Panc1 (cell line): Measurements from ENCODE around the gene PCIF1. TPM values are rescaled to one million over a fixed set of nuclear protein-coding genes. Genes with fewer than 3 reads are reported as not detected.
A peak's percentile ranks its signal among the peaks of the same experiment; 100 is the strongest.

Experiments
- ATAC-seq: fragments of 200-7000 bp; cut with Tn5 transposase; 2 replicates; pipeline ENCODE4 v1.9.1; 2020; ENCODE audit warnings: mild to moderate bottlenecking, moderate library complexity
- BruUV-seq: library from RNA; stranded (reverse); fragments of 400-500 nt; replicated peaks from 2 replicates; lab custom pipeline; 2021; lab: Mats Ljungman, UMichigan
- CTCF ChIA-PET: fragments of 300-600 bp; sonication (Branson Sonifier 250); formaldehyde crosslinking; loops from one replicate; lab custom pipeline; 2022; ENCODE audit warnings: antibody characterized with exemption; lab: Charles Lee
- POLR2A ChIA-PET: fragments of 300-600 bp; sonication (Branson Sonifier 250); formaldehyde crosslinking; loops from one replicate; lab custom pipeline; 2022; ENCODE audit warnings: antibody characterized with exemption; lab: Charles Lee
- DNase-seq: peaks from one replicate; pipeline ENCODE4 v3.0.0-alpha.2; 2010; ENCODE audit warnings: low read depth, low spot score
- H3K27ac ChIP-seq: 2 replicates; pipeline ENCODE4 v1.5.1; 2011; ENCODE audit warnings: mild to moderate bottlenecking, low read length, inconsistent platforms
- H3K27me3 ChIP-seq: fragments of 200-500 bp; sonication (Bioruptor generic); 2 replicates; pipeline ENCODE4 v1.6.0; 2014; ENCODE audit warnings: low read length, inconsistent platforms; ENCODE audit not compliant: control insufficient read depth, insufficient read depth
- H3K36me3 ChIP-seq: fragments of 200-500 bp; sonication (Bioruptor generic); 2 replicates; pipeline ENCODE4 v1.5.1; 2014; ENCODE audit warnings: inconsistent platforms, mild to moderate bottlenecking, low read length, moderate library complexity; ENCODE audit not compliant: control insufficient read depth, insufficient read depth
- H3K4me1 ChIP-seq: 2 replicates; pipeline ENCODE4 v1.5.1; 2011; ENCODE audit warnings: inconsistent platforms, mild to moderate bottlenecking, low read length, moderate library complexity; ENCODE audit not compliant: control insufficient read depth, insufficient read depth
- H3K4me3 ChIP-seq, 2 experiments: 2 replicates each; pipeline ENCODE4 v1.5.1; 2011 to 2012; ENCODE audit warnings: low read depth in 2 of 2, low read length in 2 of 2, mild to moderate bottlenecking in 2 of 2, inconsistent platforms in 1 of 2, moderate library complexity in 1 of 2
- H3K9me3 ChIP-seq: fragments of 200-500 bp; sonication (Bioruptor generic); 2 replicates; pipeline ENCODE4 v1.5.1; 2014; ENCODE audit warnings: low read depth, mild to moderate bottlenecking, inconsistent platforms, low read length, moderate library complexity; ENCODE audit not compliant: control insufficient read depth, insufficient read depth
- POLR2AphosphoS5 ChIP-seq: IDR thresholded peaks from 2 replicates; pipeline ENCODE4 v1.6.1; 2012; ENCODE audit warnings: mild to moderate bottlenecking, low read depth, low read length, moderate library complexity
- REST ChIP-seq, 2 experiments: IDR thresholded peaks; 2 replicates each; pipeline ENCODE4 v1.6.1; 2011 to 2012; ENCODE audit warnings: low read depth in 2 of 2, control low read depth in 1 of 2, low read length in 1 of 2, mild to moderate bottlenecking in 1 of 2, moderate library complexity in 1 of 2; ENCODE audit not compliant: insufficient read depth in 1 of 2
- SIN3A ChIP-seq: IDR thresholded peaks from 2 replicates; pipeline ENCODE4 v1.6.1; 2012; ENCODE audit warnings: low read depth, mild to moderate bottlenecking, low read length, moderate library complexity, borderline replicate concordance; ENCODE audit not compliant: insufficient read depth
- TCF7L2 ChIP-seq: IDR thresholded peaks from 2 replicates; pipeline ENCODE4 v1.6.1; 2011; ENCODE audit warnings: mild to moderate bottlenecking, low read depth, low read length, inconsistent platforms
- in situ Hi-C: cut with HindIII; loops from 2 replicates; pipeline ENCODE4 v1.10.0; 2016; ENCODE audit warnings: low sequenced_read_pairs, low pct_unique_long_range_greater_than_20kb
- intact Hi-C: fragments of 100-400 bp; cut with micrococcal nuclease; formaldehyde crosslinking; loops from one replicate; pipeline ENCODE4 v1.10.0; 2022; ENCODE audit not compliant: unreplicated experiment
- total RNA-seq: library from RNA; stranded (reverse); gene quantifications from one replicate; pipeline ENCODE4 v1.2.1, GENCODE V29; 2021; ENCODE audit not compliant: unreplicated experiment
- TF ChIP-seq, protein P1 (sequence below): fragments of 450-650 bp; IDR thresholded peaks from 2 replicates; pipeline ENCODE4 v1.5.1; 2017; ENCODE audit warnings: mild to moderate bottlenecking

PCIF1 gene
- total RNA-seq, 1 experiment from 2014 or later: 24.6 TPM

- no peak for TF ChIP-seq POLR2AphosphoS5
- no peak for TF ChIP-seq SIN3A
- no peak for TF ChIP-seq REST (IDR thresholded peaks at IDR 0.05; ENCODE audit: insufficient read depth in 1 of 2, low read depth in 2 of 2, low read length in 1 of 2)
- TF ChIP-seq TCF7L2: no peak; the same call in 1 of the 2 replicates
- TF ChIP-seq, protein P1, sequence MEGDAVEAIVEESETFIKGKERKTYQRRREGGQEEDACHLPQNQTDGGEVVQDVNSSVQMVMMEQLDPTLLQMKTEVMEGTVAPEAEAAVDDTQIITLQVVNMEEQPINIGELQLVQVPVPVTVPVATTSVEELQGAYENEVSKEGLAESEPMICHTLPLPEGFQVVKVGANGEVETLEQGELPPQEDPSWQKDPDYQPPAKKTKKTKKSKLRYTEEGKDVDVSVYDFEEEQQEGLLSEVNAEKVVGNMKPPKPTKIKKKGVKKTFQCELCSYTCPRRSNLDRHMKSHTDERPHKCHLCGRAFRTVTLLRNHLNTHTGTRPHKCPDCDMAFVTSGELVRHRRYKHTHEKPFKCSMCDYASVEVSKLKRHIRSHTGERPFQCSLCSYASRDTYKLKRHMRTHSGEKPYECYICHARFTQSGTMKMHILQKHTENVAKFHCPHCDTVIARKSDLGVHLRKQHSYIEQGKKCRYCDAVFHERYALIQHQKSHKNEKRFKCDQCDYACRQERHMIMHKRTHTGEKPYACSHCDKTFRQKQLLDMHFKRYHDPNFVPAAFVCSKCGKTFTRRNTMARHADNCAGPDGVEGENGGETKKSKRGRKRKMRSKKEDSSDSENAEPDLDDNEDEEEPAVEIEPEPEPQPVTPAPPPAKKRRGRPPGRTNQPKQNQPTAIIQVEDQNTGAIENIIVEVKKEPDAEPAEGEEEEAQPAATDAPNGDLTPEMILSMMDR: no peak
- Histone ChIP-seq H3K27me3 (no peaks in the 10 kb centered on the region), H3K4me3 (peak overlapping the region; percentile 77 to 99), H3K4me1 (peaks cover 12% of the 10 kb centered on the region), H3K27ac (peak overlapping the region; percentile 90), H3K9me3 (no peaks in the 10 kb centered on the region), H3K36me3 (no peaks in the 10 kb centered on the region; the same call in 1 of the 2 replicates)
- intact Hi-C loops: no loop called here
- peak; percentile 17 for ATAC-seq
- DNase-seq: no peak
- in situ Hi-C loops: no loop called here
- ChIA-PET POLR2A (interaction anchor here (0.5 to 0.8 kb wide), 8 partner anchors 14 to 465 kb away, joined by 3 to 14 read pairs (median 7); no protein-coding TSS in a partner anchor), CTCF (no interaction called here)
- BruUV-seq: TSS peak; percentile 92
Measured at GRCh38 chr20:45935416-45936046, 1.0 kb downstream of the PCIF1 start.

DNA sequence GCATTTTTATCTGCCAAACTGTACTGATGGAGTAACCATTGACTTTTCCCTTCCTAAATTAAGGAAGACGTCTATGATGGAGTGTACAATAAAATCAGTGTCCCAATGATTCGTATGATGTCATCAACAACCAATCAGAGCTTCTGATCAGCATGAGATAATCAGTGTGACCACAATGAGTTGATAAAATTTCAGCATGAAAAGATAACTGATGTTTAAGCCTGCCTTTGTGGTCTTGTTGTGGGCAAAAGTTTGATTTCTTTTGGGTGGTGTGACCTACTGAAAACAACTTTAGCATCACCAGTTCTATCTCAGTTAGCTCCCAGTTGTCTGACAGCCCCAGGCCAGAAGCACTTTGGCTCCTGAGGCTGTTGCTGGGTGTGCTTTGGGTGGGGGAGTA is 3.3 kb downstream of the PCIF1 start:
- intact Hi-C loops: no loop called here

More for the DNA sequence above, 3.3 kb downstream of the PCIF1 start:
- TF ChIP-seq POLR2AphosphoS5: no peak
- TF ChIP-seq SIN3A: no peak
- no peak for TF ChIP-seq REST (IDR thresholded peaks at IDR 0.05; ENCODE audit: insufficient read depth in 1 of 2, low read depth in 2 of 2, low read length in 1 of 2)
- TF ChIP-seq, protein P1: no peak
- no peak for TF ChIP-seq TCF7L2
- H3K9me3 ChIP-seq: no peaks in the 10 kb centered on the region
- H3K36me3 ChIP-seq: no peaks in the 10 kb centered on the region; the same call in 1 of the 2 replicates
- DNase-seq (no peak), ATAC-seq (no peak)
- ChIA-PET POLR2A (no interaction called here), CTCF (no interaction called here)
- no peak overlapping the region for H3K27ac ChIP-seq
- H3K4me3 ChIP-seq: no peak overlapping the region
- H3K4me1 ChIP-seq: peaks cover 12% of the 10 kb centered on the region
- in situ Hi-C loops: no loop called here
- BruUV-seq: no TSS peak
- H3K27me3 ChIP-seq: no peaks in the 10 kb centered on the region
